HepG2 (cell line): ENCODE measurements around the gene ZNF524. TPM values are rescaled to one million over a fixed set of nuclear protein-coding genes. Genes with fewer than 3 reads are reported as not detected.

Experiments used
- ARID5B ChIP-seq: IDR thresholded peaks from 2 replicates; pipeline ENCODE4 v1.4.0; 2020; ENCODE audit warnings: mild to moderate bottlenecking, missing genetic modification reagents
- CREB1 ChIP-seq, 2 experiments: fragments of 450-650 bp in 1 of 2; IDR thresholded peaks; 2 replicates each; pipeline ENCODE4 v1.6.1; 2016 to 2017; ENCODE audit warnings: control low read depth in 1 of 2, mild to moderate bottlenecking in 1 of 2, missing compliant biosample characterization in 1 of 2, missing genetic modification characterization in 1 of 2
- MIER2 ChIP-seq: IDR thresholded peaks from 2 replicates; pipeline ENCODE4 v1.6.1; 2016; ENCODE audit warnings: missing biosample characterization, missing genetic modification reagents
- PLRG1 ChIP-seq: fragments of 450-650 bp; conservative IDR thresholded peaks from 2 replicates; pipeline ENCODE4 v1.6.1; 2016
- RBFOX2 ChIP-seq: fragments of 200-400 bp; formaldehyde crosslinking; IDR thresholded peaks from 2 replicates; pipeline ENCODE4 v1.6.1; 2017; ENCODE audit warnings: low read depth, mild to moderate bottlenecking, low read length
- RFX5 ChIP-seq: IDR thresholded peaks from 2 replicates; pipeline ENCODE4 v1.6.1; 2011; ENCODE audit warnings: low read depth, low read length, improper control_type of control experiment
- SALL2 ChIP-seq: sonication (generic); formaldehyde crosslinking; IDR thresholded peaks from 2 replicates; pipeline ENCODE4 v1.8.1; 2023; ENCODE audit warnings: mild to moderate bottlenecking, missing genetic modification reagents, inconsistent platforms
- THRA ChIP-seq: sonication (generic); formaldehyde crosslinking; IDR thresholded peaks from 2 replicates; pipeline ENCODE4 v1.4.0; 2020; ENCODE audit warnings: missing genetic modification reagents, borderline replicate concordance
- ZBTB10 ChIP-seq: sonication (generic); formaldehyde crosslinking; IDR thresholded peaks from 2 replicates; pipeline ENCODE4 v1.4.0; 2020; ENCODE audit warnings: missing genetic modification reagents, borderline replicate concordance
- ZBTB42 ChIP-seq: sonication (generic); formaldehyde crosslinking; IDR thresholded peaks from 2 replicates; pipeline ENCODE4 v1.5.0; 2020; ENCODE audit warnings: mild to moderate bottlenecking, missing genetic modification reagents
- ZIK1 ChIP-seq: sonication (generic); formaldehyde crosslinking; IDR thresholded peaks from 2 replicates; pipeline ENCODE4 v1.5.0; 2020; ENCODE audit warnings: mild to moderate bottlenecking, low read depth, missing genetic modification reagents, borderline replicate concordance
- ZNF142 ChIP-seq: sonication (generic); formaldehyde crosslinking; IDR thresholded peaks from 2 replicates; pipeline ENCODE4 v1.4.0; 2020; ENCODE audit warnings: missing genetic modification reagents
- ZNF251 ChIP-seq: sonication (generic); formaldehyde crosslinking; IDR thresholded peaks from 2 replicates; pipeline ENCODE4 v1.9.0; 2021; ENCODE audit warnings: mild to moderate bottlenecking, missing genetic modification reagents
- polyA plus RNA-seq, 8 experiments: library from polyadenylated mRNA; depleted of rRNA in 3 of 8; stranded (reverse) in 7 of 8; unstranded in 1 of 8; fragments of >200 nt; fragmentation: Illumina TruSeq in 4 of 8; extraction: Trizol in 4 of 8; gene quantifications; 2 replicates each; pipeline versions ENCODE4 v1.2.1 to v1.2.3, GENCODE V29; 2011 to 2016; ENCODE audit warnings: low read depth in 4 of 8, missing spikeins in 1 of 8, mixed read lengths in 1 of 8; ENCODE audit not compliant: insufficient read depth in 1 of 8
- total RNA-seq, 5 experiments: library from RNA; depleted of rRNA; stranded (reverse); fragments of >200 nt; fragmentation: Illumina TruSeq; extraction: Trizol; gene quantifications; 2 replicates each; pipeline ENCODE4 v1.2.3, GENCODE V29; 2016; ENCODE audit warnings: low read depth in 1 of 5

ZNF524 gene
- total and polyA plus RNA-seq, 2 of the 13 experiments (the other 11 are each of a cell fraction or from before 2014, with no cell fraction given), result 3.2 to 4.6 TPM

GRCh38 chr19:55643003-55643886, 43.2 kb downstream of the ZNF524 start, which contains the start of gene ZNF581 (continued):
- TF ChIP-seq PLRG1 (no peak), ZNF142 (no peak), RBFOX2 (peak; percentile 63), CREB1 (IDR thresholded peaks at IDR 0.05) (peak; percentile 17; the same call in 1 of the 2 replicates), CREB1 (CRISPR knock-in tag; IDR thresholded peaks at IDR 0.05) (peak; percentile 69; the same call in 1 of the 2 replicates), ZIK1 (CRISPR knock-in tag) (no peak), ZBTB42 (no peak), RFX5 (0 out of 2 replicates have a peak, but pooled peaks have one; percentile 14), ARID5B (CRISPR knock-in tag) (peak; percentile 32; the same call in 1 of the 2 replicates), ZNF251 (CRISPR knock-in tag) (0 out of 2 replicates have a peak, but pooled peaks have one; percentile 55), MIER2 (peak; percentile 43; the same call in 1 of the 2 replicates), SALL2 (peak; percentile 9), THRA (CRISPR knock-in tag) (no peak; the same call in 1 of the 2 replicates), ZBTB10 (CRISPR knock-in tag) (no peak)
